Measurements from ENCODE around the gene GINS2. TPM values are rescaled to one million over a fixed set of nuclear protein-coding genes. Genes with fewer than 3 reads are reported as not detected.

The GINS2 gene
- total RNA-seq, 2 experiments from 2014 or later: 1.1 to 1.4 TPM

GRCh38 chr16:85715169-85716021 lies 26.6 kb upstream of the GINS2 start:
- peaks cover 13% of the 10 kb centered on the region for H3K4me1 Mint-ChIP-seq (ENCODE audit: low read depth)
- H3K4me1 ChIP-seq (ENCODE audit: insufficient read depth, low read length): peaks cover 25% of the 10 kb centered on the region
- no peak overlapping the region for H3K27ac Mint-ChIP-seq
- intact Hi-C loops (cut with DNase I, micrococcal nuclease): loop anchor here (2.0 to 5.0 kb wide), 4 partner anchors 58 to 413 kb away; no protein-coding TSS in a partner anchor
- H3K4me3 Mint-ChIP-seq: no peak overlapping the region
- H3K27ac ChIP-seq (ENCODE audit: low read depth in 1 of 2, low read length in 2 of 2): no peak overlapping the region
- peaks cover 7 to 11% of the 10 kb centered on the region in 2 experiments for H3K9me3 ChIP-seq (ENCODE audit: control insufficient read depth in 1 of 2, insufficient read depth in 1 of 2, low read length in 2 of 2)
- H3K27me3 Mint-ChIP-seq: no peaks in the 10 kb centered on the region
- no peak for TF ChIP-seq CTCF (IDR thresholded peaks at IDR 0.05)
- H3K36me3 ChIP-seq (ENCODE audit: insufficient read depth, low read length): no peaks in the 10 kb centered on the region
- peaks cover 0 to 3% of the 10 kb centered on the region in 2 experiments for H3K27me3 ChIP-seq (ENCODE audit: control insufficient read depth in 1 of 2, insufficient read depth in 2 of 2, low read length in 2 of 2)
- H3K4me3 ChIP-seq (ENCODE audit: low read length): no peak overlapping the region
- ChIA-PET POLR2A (interaction anchor here (0.6 kb wide), 1 partner anchor 220 kb away, joined by 3 read pairs; no protein-coding TSS in a partner anchor), CTCF (no interaction called here)
- DNase-seq (peak in 1 of 14 experiments; percentile 23), ATAC-seq (ENCODE audit: poor library complexity) (no peak)
- H3K9me3 Mint-ChIP-seq: peaks cover 4% of the 10 kb centered on the region
- H3K36me3 Mint-ChIP-seq (ENCODE audit: low read depth): peaks cover 8% of the 10 kb centered on the region

GRCh38 chr16:85712801-85713200 lies 24.0 kb upstream of the GINS2 start:
- peaks cover 20% of the 10 kb centered on the region for H3K4me1 ChIP-seq (ENCODE audit: insufficient read depth, low read length)
- DNase-seq (no peak), ATAC-seq (ENCODE audit: poor library complexity) (no peak)
- Mint-ChIP-seq H3K36me3 (ENCODE audit: low read depth) (peaks cover 8% of the 10 kb centered on the region), H3K27me3 (no peaks in the 10 kb centered on the region), H3K9me3 (peaks cover 4% of the 10 kb centered on the region), H3K27ac (no peak overlapping the region), H3K4me3 (no peak overlapping the region), H3K4me1 (ENCODE audit: low read depth) (peaks cover 10% of the 10 kb centered on the region)
- H3K9me3 ChIP-seq (ENCODE audit: control insufficient read depth in 1 of 2, insufficient read depth in 1 of 2, low read length in 2 of 2): peaks cover 7 to 11% of the 10 kb centered on the region in 2 experiments
- ChIA-PET CTCF (no interaction called here), POLR2A (no interaction called here)
- TF ChIP-seq CTCF (IDR thresholded peaks at IDR 0.05): no peak
- H3K4me3 ChIP-seq (ENCODE audit: low read length): no peak overlapping the region
- peaks cover 0 to 3% of the 10 kb centered on the region in 2 experiments for H3K27me3 ChIP-seq (ENCODE audit: control insufficient read depth in 1 of 2, insufficient read depth in 2 of 2, low read length in 2 of 2)
- H3K36me3 ChIP-seq (ENCODE audit: insufficient read depth, low read length): peaks cover 2% of the 10 kb centered on the region
- intact Hi-C loops (cut with DNase I, micrococcal nuclease): no loop called here
- no peak overlapping the region for H3K27ac ChIP-seq (ENCODE audit: low read depth in 1 of 2, low read length in 2 of 2)

GRCh38 chr16:85711982-85712587 lies 23.3 kb upstream of the GINS2 start:
- no peaks in the 10 kb centered on the region for H3K27me3 Mint-ChIP-seq
- no peak for ATAC-seq (ENCODE audit: poor library complexity)
- H3K4me3 Mint-ChIP-seq: no peak overlapping the region
- H3K36me3 Mint-ChIP-seq (ENCODE audit: low read depth): peaks cover 8% of the 10 kb centered on the region
- Histone ChIP-seq H3K4me3 (ENCODE audit: low read length) (no peak overlapping the region), H3K27me3 (ENCODE audit: control insufficient read depth in 1 of 2, insufficient read depth in 2 of 2, low read length in 2 of 2) (peaks cover 0 to 2% of the 10 kb centered on the region in 2 experiments), H3K4me1 (ENCODE audit: insufficient read depth, low read length) (peaks cover 13% of the 10 kb centered on the region), H3K36me3 (ENCODE audit: insufficient read depth, low read length) (peaks cover 2% of the 10 kb centered on the region), H3K9me3 (ENCODE audit: control insufficient read depth in 1 of 2, insufficient read depth in 1 of 2, low read length in 2 of 2) (peaks cover 7 to 11% of the 10 kb centered on the region in 2 experiments), H3K27ac (ENCODE audit: low read depth in 1 of 2, low read length in 2 of 2) (no peak overlapping the region)
- H3K9me3 Mint-ChIP-seq: peaks cover 4% of the 10 kb centered on the region
- TF ChIP-seq CTCF (IDR thresholded peaks at IDR 0.05): no peak
- ChIA-PET CTCF (no interaction called here), POLR2A (no interaction called here)
- DNase-seq: no peak
- H3K27ac Mint-ChIP-seq: no peak overlapping the region
- peaks cover 8% of the 10 kb centered on the region for H3K4me1 Mint-ChIP-seq (ENCODE audit: low read depth)
- intact Hi-C loops (cut with DNase I, micrococcal nuclease): no loop called here

Measured in CD4-positive, alpha-beta T cell (primary cell).